CD4-positive, alpha-beta T cell treated with Interleukin-6 for 4 hours (primary cell): ENCODE measurements around the gene WWC1.
"Not testable (repeated sequence)": the region's sequence is repeated elsewhere in the genome, so short reads cannot be mapped to it uniquely, and the experiment has no call there.

Experiments used
- DNase-seq: peaks from one replicate; pipeline ENCODE4 v3.0.0-alpha.2; 2020; ENCODE audit warnings: mixed read lengths

Gene WWC1

GRCh38 chr5:168286863-168287262 lies 4.6 kb upstream of the WWC1 start:
- DNase-seq, result not testable (repeated sequence)

DNA sequence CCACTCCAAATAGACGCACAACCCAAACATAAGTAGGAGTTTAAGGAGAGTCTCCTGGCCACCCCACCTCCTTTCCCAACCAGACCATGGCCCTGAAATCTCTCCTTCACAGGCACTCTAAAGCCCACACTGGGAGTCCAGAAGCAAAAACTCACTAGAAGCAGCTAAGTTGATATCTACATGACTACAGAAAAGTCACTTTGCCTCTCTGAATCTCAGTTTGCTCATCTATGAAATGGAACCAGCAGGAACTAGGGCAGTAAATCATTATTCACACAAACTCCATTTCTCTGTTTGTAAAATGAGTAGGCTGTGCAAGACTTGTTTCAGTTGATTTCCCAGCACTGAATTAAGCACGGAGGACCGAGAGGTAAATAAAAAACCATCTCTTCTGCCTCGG lies 4.1 kb upstream of the WWC1 start:
- DNase-seq, result no peak

DNA sequence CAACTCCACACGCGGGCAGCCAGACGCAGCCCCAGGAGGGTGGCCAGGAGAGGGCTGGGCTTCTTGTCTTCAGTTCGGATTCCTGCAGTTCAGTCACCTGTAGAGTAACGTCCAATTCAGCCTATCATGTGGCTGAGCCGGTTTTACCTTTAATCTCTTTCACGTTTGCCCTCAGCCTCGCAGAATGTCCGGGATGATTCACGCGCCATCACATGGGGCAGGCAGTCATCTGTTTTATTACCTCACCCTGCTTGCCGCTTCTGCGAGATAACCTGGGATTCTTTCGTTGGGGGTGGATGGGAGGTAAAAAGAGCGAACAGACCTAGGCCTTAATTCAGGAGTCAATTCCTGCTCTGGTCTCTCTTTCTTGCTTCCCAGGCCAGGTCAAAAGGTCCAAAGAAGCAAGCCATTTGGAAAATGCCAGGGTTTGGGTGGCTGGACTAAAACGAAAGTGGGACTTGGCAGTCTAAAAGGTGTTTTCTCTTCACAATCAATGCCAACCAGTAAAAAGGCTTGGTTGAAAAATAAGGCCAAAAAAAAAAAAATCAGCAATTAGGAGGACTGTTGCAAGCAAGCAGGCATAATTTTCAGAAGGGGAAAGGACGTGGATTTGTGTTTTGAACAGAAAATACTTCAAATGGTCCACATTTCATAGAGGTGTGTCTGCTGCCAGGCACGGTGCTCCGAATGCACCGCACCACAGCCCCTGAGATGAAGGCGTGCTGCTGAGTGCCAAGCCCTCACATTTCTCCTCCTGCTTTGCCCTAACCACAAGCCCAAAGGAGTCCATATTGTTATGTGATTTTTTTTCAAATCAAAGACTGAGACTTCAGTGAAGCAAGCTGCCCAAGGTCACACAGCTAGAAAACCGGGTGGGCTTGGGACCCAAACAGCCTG lies 2.8 kb upstream of the WWC1 start:
- DNase-seq, result no peak

GRCh38 chr5:168290902-168291341 lies 523 bp upstream of the WWC1 start:
- DNase-seq, result no peak

GRCh38 chr5:168291964-168292785 lies 730 bp downstream of the WWC1 start:
- no peak for DNase-seq

- no peak for DNase-seq
Measured at GRCh38 chr5:168292786-168293696, 1.6 kb downstream of the WWC1 start.

DNA sequence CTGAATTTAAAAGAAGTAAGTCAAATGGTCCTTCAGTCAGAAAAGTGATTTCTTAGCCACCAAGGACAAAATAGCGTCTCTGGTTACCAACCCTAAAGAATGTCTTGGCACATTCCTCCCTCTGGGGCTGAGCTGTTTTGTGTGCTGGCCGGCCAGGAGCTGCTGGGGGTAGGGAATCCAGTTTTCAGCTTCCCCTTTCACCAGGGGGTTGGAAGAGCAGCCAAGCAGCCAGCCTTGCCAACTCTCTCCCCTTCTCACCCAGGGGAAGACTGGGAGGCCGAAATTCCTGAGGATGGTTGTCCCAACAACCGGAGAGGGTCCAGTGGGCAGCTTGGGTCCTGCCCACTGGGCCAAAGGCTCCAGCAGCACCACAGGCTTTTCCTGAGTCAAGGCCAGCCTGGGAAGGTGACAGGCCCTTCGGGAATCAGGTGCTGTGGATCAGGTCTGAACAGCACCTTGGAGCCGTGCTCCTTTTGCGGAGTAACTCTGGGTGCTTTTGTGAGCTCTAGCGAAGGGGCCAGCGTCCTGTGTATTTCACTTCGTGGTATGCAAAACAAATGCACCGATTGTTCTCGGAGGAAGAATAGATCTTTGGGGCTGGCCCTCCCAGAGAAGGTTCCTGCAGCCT lies 4.2 kb downstream of the WWC1 start:
- DNase-seq, result no peak

- no peak for DNase-seq
Measured at GRCh38 chr5:168296682-168297081, 5.2 kb downstream of the WWC1 start.

DNA sequence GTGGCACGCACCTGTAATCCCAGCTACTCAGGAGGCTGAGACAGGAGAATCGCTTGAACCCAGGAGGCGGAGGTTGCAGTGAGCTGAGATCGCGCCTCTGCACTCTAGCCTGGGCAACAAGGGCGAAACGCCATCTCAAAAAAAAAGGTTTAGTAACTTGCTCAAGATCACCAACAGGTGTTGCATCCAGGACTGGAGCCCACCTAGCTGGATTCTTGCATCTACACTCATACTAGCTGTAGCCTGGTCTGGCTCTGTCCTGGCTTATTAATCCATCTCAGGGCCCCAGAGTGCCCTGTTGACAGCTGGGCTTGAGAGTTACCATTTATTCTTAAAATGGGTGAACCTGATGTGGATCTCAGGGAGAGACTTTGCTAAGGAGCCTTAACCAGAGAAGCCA lies 7.5 kb downstream of the WWC1 start:
- DNase-seq, result no peak

- no peak for DNase-seq
Measured at GRCh38 chr5:168299372-168299771, 7.9 kb downstream of the WWC1 start.

DNA sequence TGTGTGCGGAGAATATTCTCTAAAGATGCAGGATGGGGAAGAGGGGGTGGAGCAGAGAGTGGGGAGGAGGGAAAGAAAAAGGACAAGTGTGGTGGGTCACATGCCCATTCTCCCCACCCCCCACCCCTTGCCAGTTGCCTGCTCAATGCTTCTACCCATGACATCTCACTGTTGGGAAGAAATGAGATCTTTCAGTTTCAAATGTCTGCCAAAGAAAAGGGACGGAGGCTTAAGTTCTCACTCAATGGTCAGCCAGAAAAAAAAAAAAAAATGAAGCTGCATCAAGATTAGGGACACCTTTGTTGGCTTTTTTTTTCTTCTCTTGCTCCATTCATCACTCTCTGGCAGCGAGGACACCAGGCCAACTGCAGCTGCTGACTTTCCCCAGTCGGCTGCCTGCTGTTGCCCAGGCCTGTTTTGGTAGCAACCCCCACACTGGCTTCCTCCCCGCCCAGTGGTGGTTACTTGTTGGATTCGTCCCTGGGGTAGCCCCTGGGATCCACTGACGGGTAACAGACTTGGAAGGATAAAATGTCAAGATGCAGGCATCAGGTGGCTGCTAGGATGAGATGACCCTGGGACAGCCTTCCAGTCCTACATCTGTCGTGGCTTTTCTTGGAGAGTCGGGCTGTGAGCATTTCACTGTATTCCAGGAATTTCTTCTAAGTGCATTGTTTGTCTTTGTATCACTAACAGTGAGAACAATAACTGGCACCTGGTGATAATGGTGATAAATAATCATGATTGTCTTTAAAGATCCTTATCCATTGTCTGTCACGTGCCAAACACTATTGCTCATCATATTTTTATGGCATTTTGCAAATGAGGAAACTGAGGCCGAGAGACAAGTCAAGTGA lies 9.1 kb downstream of the WWC1 start:
- no peak for DNase-seq

DNA sequence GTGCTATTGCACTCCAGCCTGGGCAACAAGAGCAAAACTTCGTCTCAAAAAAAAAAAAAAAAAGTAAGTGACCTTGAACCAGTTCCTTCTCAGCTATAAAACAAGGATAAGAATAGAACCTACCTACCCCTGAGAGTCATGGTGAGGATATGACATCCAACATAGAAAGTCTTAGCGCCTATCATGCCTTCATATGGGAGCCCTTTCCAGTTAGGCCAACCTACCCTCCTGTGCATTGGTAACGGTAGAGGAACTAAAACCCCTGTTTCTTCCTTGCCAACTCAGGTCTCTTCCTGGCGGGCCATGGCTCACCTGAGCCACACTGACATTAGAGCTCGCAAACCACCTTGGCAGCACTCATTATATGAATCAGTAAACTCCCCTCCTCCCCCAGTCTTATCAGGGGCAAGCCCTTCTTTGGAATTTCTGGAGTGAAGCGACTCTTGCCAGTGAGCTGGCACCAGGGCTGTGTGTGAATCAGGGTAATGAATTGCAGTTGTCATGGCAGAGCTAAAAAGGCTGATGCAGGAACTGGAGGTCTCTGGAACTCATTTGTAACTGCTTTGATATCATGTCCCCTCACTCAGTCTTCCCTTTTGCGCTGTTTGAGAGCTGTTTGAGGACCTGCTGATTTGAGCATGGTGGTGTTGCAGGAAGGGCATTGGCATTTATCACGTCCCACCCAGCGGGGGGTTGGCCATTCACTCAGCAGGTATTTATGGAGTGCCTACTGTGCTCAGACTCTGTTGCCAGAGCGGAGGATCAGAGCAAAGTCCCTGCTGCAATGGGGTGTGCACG lies 10.3 kb downstream of the WWC1 start:
- DNase-seq, result no peak

GRCh38 chr5:168302785-168303184 lies 11.3 kb downstream of the WWC1 start:
- no peak for DNase-seq

- DNase-seq, result no peak
Measured at GRCh38 chr5:168303393-168304025, 12.1 kb downstream of the WWC1 start.

- no peak for DNase-seq
Measured at GRCh38 chr5:168304349-168304748, 12.9 kb downstream of the WWC1 start.

DNA sequence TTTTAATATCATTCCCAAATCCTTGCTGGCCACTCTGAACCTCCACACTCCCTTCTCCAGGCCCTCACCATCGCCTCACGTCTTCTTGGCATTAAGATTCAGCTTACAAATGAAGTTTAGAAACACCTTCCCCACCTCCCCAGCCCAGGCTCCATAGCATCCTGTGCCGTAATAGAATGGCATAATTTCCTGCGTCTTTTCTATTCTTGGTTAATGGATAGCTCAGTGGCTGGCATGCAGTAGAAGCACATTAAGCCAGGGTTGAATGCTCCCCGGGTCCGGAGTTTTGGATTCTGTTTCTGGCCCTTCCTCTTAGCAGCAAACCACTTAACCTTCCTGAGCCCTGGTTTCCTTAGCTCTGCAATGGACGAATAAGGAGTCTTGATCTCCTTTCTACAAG lies 13.8 kb downstream of the WWC1 start:
- no peak for DNase-seq

DNA sequence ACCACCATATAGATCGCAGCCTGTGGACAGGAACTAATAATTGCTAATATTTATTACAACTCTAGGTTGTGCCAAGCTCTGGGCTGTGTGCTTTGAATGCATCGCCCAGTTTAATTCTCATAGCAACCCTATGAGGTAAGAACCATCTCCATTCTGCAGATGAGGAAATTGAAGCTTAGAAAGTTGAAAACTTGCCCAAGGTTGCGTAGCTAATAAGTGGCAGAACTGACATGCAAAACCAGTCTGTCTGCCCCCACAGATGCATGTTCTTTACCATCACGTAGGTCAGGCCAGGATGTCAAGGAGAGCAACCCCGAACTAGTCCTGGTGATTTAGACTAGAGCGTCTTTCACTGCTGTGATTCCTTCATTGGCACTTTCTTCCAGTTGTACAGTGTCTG lies 15.6 kb downstream of the WWC1 start:
- no peak for DNase-seq

GRCh38 chr5:168307925-168308584 lies 16.6 kb downstream of the WWC1 start:
- DNase-seq, result no peak

DNA sequence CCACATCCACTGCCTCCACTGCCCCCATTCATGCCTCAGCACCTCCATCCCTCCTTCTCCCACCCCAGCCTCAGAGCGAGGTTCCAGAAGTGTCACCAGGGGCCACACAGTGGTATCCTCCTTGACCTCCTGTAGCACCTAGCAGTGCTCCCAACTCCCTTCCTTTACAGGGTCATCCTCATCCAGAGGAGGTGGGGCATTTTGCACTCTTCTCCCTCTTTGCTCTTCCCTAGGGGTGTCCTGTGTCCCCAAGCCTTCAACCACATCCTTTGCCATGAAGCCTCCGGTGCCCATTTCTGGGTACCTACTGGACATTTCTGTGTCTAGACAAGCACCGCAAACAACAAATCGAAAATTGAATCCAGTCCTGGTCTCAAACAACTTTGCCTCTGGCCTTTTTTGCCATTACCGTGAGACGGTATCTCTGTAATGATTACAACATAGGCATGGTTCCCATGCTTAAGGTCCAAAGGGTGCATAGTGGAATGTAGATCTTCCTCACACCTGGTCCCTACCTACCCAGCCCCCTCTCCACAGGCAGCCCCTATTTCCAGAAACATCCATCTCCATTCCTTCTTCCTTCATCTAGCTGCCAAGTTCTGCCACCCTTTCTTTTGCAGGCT lies 17.6 kb downstream of the WWC1 start:
- DNase-seq, result no peak
